Stimulated activated CD8-positive, alpha-beta memory T cell treated with anti-CD3 and anti-CD28 coated beads, Interleukin-12 subunit alpha, Interleukin-12 subunit beta, amount 100 ng/mL, for 1 hour (primary cell): ENCODE data around the gene EPO.

Experiments used
- DNase-seq: peaks from one replicate; pipeline ENCODE4 v3.0.0-alpha.2; 2020; ENCODE audit warnings: low read depth

Gene EPO

GRCh38 chr7:100720279-100720670 lies at the start of gene EPO:
TSS of gene EPO (plus strand) at chr7:100720468. CDS start at chr7:100720981, 513 bp downstream.
- DNase-seq = no peak

- no peak for DNase-seq
Observed at GRCh38 chr7:100671353-100672327, 48.6 kb upstream of the EPO start.

- peak; percentile 96 for DNase-seq
Observed at GRCh38 chr7:100673302-100673941, 46.8 kb upstream of the EPO start, which contains the start of gene GNB2. TSS of gene GNB2 (plus strand) at chr7:100673740. CDS start at chr7:100676266, 2,526 bp downstream.

DNA sequence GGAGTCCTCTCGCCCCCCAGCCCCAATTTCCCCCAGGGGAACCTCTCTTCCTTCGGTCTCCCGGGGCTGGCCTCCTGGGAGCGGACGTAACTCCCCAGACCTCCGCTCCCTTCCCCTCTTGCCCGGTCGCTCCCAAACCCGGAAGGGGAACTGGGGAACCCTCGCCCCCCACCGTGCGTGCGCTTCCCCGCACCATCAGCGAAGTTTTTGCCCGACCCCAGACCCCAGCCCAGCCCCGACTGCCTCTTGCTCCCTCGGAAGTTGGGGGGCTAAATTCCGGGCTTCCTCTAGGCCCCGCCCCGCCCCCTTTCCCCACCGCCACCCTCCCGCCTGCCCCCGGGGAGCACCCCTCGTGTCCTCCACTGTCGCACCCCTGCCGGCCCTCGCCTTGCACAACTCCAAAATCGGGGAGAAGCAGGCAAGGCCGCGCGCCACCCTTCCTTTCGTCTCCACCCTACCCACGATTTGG lies 46.3 kb upstream of the EPO start:
- no peak for DNase-seq

DNA sequence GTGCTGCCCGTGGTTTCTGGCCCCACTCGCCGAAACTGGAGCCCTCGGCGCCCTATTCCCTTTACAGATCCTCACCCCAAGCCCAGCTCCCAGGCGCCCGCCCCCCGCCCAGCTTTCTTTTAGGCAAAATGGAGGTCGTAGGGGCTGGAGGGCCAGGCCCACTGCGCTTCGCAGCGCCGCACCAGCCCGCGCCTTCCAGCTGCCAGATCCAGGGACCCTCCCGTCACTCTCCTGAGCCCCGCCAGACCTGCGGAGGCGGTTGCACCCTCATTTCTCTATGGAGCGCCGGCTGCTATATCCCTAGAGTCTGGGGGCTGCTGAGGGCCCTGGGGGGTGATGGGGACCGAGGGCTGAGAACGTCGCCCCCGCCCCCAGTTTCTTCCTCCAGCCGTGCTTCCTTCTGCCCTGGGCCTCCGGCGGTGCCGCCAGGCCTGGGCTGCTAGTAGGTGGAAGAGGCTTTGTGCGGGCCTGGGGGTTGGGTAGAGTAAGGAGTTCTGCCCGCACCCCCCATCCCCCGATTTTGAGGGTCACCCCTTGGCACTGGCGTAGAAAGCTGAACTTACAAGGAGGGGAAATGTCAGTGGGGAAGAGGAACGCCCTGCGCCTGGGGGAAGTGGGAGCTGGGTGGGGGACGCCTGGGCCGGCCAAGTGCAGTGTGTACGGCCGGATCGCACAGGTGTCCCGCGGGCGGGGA lies 45.7 kb upstream of the EPO start:
- no peak for DNase-seq

- no peak for DNase-seq
Observed at GRCh38 chr7:100675105-100675451, 45.2 kb upstream of the EPO start.

GRCh38 chr7:100675581-100676350 lies 44.5 kb upstream of the EPO start:
- peak; percentile 73 for DNase-seq

DNA sequence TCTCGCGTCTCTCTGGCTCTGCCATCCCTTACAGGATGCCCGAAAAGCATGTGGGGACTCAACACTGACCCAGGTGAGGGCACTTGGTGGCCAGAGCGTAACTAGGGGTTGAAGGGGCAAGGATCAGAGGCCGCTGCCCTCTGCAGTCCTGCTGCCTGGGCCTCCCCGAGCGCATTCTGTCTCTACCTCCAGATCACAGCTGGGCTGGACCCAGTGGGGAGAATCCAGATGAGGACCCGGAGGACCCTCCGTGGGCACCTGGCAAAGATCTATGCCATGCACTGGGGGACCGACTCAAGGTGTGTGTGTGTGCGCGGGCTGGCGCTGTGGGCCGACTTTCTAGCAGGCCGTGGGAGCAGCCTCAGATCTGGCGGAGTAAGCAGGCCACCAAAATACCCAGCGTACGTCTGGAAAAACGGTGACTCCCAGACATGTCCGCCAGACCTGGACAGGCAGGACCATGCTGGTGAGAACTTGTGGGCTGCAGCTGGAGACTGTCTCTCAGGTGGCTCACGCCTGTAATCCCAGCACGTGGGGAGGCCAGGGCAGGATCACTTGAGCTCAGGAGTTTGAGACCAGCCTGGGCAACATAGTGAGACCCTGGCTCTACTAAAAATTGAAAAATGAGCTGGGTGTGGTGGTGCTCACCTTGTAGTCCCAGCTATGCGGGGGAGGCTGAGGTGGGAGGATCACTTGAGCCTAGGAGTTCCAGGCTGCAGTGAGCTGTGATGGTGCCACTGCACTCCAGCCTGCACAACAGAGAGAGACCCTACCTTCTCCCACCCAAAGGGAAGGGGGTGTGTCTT lies 43.6 kb upstream of the EPO start:
- DNase-seq = no peak

- no peak for DNase-seq
Observed at GRCh38 chr7:100677308-100678267, 42.7 kb upstream of the EPO start.

- DNase-seq = no peak
Observed at GRCh38 chr7:100678291-100678984, 41.8 kb upstream of the EPO start.

- DNase-seq = no peak
Observed at GRCh38 chr7:100679129-100679926, 40.9 kb upstream of the EPO start.

- no peak for DNase-seq
Observed at GRCh38 chr7:100679927-100680575, 40.2 kb upstream of the EPO start.

DNA sequence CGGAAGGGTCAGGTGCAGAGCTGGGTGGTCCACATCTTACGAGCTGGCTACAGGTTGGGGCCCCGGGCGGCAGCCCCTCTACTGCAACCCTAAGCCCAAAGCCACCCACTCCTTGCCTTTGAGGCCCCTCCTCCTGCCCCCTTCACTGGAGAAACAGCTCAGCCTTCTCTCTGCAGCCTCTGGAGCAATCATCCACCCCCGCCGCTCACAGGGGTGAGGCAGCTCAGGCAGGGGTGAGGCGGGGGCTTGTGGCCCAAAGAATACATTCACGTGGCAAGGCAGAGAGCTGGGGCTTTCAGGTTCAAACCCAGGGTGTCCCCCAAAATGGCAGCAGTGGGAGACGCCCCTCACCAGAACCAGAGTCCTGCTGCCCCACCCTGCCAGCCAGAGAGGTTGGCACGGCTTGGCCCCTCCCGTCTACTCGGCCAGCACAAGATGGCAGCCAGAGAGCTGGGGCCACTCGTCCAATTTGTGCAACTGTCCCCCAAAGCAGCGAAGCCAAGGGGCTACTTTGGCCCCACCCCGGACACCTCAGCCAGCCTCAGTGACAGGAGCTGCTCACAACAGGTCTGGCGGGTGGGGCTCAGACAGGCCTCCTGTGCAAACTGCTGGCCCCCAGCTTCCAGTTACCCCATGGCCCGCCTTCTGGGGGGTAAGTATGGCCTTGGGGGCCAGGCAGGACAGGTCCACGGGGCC lies 39.5 kb upstream of the EPO start:
- DNase-seq = no peak

- no peak for DNase-seq
Observed at GRCh38 chr7:100681491-100682227, 38.6 kb upstream of the EPO start.

DNA sequence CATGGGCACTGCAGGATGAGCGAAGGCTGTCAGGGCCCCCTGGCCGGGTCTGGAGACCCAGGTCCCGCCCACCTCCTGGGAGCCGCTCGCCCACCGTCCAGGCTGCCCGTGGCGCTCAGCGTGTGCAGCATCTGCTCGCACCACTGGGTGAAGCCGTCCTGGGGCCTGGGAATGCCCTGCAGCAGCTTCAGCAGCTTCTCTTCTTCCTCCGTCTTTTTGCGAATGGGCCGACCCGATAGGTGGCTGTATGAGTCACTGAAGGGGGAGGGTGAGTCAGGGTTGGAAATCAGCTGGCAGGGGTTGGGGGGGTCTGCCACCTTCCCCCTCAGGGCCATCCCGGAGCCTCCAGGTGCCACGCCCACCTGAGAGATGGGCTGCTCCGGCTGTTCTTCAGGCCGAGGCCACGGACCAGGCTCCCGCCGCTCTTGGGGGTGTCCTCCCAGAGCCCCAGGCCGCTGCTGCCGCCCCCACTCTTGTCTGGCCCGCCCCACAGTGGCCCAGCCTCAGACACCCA lies 38.0 kb upstream of the EPO start:
- no peak for DNase-seq

DNA sequence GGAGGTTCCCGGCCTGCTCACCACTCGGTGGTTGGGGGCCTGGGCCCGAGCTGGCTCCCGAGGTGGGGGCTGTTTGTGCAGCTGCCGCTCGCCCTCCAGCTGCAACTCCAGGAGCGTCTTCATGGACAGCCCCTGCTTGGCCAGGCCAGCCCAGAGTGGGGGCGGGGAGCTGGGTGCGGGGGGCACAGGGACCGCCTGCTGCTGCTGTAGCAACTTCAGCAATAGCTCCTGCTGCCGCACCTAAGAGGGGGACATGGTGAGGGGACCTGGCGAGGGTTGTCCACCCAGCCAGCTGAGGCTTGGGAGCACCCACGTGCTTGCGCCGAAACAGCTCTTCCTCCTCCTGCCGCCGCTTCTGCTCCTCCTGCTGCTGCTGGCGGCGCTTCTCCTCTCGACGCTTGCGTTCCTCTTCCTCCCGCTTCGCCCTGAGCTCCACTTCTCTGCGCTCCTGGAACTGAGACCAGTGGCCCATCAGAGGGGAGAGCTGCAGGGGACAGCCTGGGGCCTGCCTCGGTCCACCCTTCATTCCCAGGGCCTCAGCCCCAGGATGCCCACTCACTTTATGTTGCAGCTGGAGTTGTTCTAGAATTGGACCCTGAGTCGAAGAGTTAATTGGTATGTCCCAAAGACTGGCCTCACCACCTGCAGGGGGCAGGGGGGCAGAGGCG lies 37.1 kb upstream of the EPO start:
- no peak for DNase-seq
